ENCODE results near the gene CCDC88C. TPM values are rescaled to one million over a fixed set of nuclear protein-coding genes. Genes with fewer than 3 reads are reported as not detected.

Gene CCDC88C
- total RNA-seq, 2 experiments from 2014 or later = 73.0 to 74.7 TPM

- POLR2A ChIA-PET = interaction anchor here (0.8 to 1.7 kb wide), 3 partner anchors 19 to 26 kb away, joined by 3 to 10 read pairs (median 3); no protein-coding TSS in a partner anchor
- Mint-ChIP-seq H3K27me3 (no peaks in the 10 kb centered on the region), H3K4me1 (ENCODE audit: low read depth) (peaks cover 76% of the 10 kb centered on the region), H3K36me3 (peaks cover 45% of the 10 kb centered on the region), H3K4me3 (no peak overlapping the region), H3K27ac (peak overlapping the region; percentile 80), H3K9me3 (peaks cover 12% of the 10 kb centered on the region)
- intact Hi-C loops (cut with micrococcal nuclease) = no loop called here
- CTCF ChIA-PET = interaction anchor here (1.1 to 1.5 kb wide), 3 partner anchors 22 to 50 kb away, joined by 3 to 8 read pairs (median 3); no protein-coding TSS in a partner anchor
- DNase-seq = peak; percentile 51
Measured at GRCh38 chr14:91223028-91223783, 194.4 kb downstream of the CCDC88C start.

Other genes with a start within 250 kb of the CCDC88C start
- 1 to 10 TPM; 6.5 to 6.9 TPM for gene GPR68, start 173.1 kb downstream of the CCDC88C start, total RNA-seq
- gene PPP4R3A, start 92.5 kb upstream of the CCDC88C start, total RNA-seq = 10 to 100 TPM; 92.4 to 96.4 TPM

Measured in activated CD4-positive, alpha-beta memory T cell treated with anti-CD3 and anti-CD28 coated beads for 36 hours (primary cell).